Measurements from ENCODE around the gene YIPF5.

Gene YIPF5

DNA sequence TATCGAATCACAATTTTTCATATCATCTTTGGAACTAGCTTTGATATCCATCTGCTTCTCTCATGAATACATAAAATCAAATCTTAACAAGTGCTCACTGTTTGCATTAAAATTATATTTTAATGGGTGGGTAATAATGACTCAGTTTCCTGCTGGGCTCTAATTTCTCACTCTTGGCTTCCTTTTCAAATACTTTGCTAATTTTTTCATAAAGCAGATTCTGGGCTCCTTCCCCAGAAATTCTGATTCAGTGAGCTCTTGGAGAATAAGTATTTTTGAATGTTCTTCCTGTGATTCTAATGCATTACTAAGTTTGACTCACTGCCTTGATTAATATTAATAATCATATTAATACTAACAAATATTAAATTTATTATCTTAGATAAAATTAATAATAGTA, 48.9 kb downstream of the YIPF5 start:
- no peak for DNase-seq

GRCh38 chr5:144120661-144121180, 49.7 kb downstream of the YIPF5 start:
- DNase-seq, result no peak

- DNase-seq, result no peak
Observed at GRCh38 chr5:144117412-144117811, 53.0 kb downstream of the YIPF5 start.

DNA sequence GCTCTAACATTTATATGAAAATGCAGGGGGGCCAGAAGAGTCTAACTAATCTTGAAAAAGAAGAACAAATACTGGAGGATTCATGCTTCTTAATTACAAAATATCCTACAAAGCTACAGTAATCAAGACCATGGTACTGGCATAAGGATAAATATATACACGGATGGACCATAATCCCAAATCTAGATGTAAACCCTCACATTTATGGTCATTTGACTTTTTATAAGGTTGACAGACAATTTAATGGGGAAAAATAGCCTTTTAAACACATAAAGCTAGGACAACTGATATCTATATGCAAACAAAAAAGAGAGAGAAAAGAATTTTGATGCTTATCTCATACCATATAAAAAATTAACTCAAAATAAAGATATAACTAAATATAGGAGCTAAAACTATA, 55.9 kb downstream of the YIPF5 start:
- no peak for DNase-seq

Measured in NCI-H1694 treated with DMSO at 0.1 percent for 48 hours (cell line).